ENCODE data around the gene CD101.

CD101 gene

GRCh38 chr1:117036018-117036461 lies 34.5 kb downstream of the CD101 start:
- FAIRE-seq, result no peak

GRCh38 chr1:117037802-117038201 lies 36.2 kb downstream of the CD101 start:
- DNase-seq (ENCODE audit: insufficient read length, low spot score) (no peak), FAIRE-seq (no peak)
- TF ChIP-seq POLR2A (IDR thresholded peaks at IDR 0.05; ENCODE audit: low read depth, low read length) (no peak), TAF1 (IDR thresholded peaks at IDR 0.05; ENCODE audit: low read depth, low read length) (no peak), SPI1 (IDR thresholded peaks at IDR 0.05; ENCODE audit: low read depth, low read length) (no peak), PAX5 (IDR thresholded peaks at IDR 0.05; ENCODE audit: insufficient read depth, low read length, severe bottlenecking) (no peak), POLR2AphosphoS5 (IDR thresholded peaks at IDR 0.05; ENCODE audit: low read depth, low read length) (no peak), POU2F2 (IDR thresholded peaks at IDR 0.05; ENCODE audit: low read depth, low read length) (no peak)

More at GRCh38 chr1:117036018-117036461, 34.5 kb downstream of the CD101 start:
- TF ChIP-seq POU2F2 (IDR thresholded peaks at IDR 0.05; ENCODE audit: low read depth, low read length) (no peak), SPI1 (IDR thresholded peaks at IDR 0.05; ENCODE audit: low read depth, low read length) (no peak), POLR2A (IDR thresholded peaks at IDR 0.05; ENCODE audit: low read depth, low read length) (no peak), POLR2AphosphoS5 (IDR thresholded peaks at IDR 0.05; ENCODE audit: low read depth, low read length) (no peak), TAF1 (IDR thresholded peaks at IDR 0.05; ENCODE audit: low read depth, low read length) (no peak), PAX5 (IDR thresholded peaks at IDR 0.05; ENCODE audit: insufficient read depth, low read length, severe bottlenecking) (no peak)
- DNase-seq (ENCODE audit: insufficient read length, low spot score), result no peak

GRCh38 chr1:117038236-117038635 lies 36.7 kb downstream of the CD101 start:
- TF ChIP-seq TAF1 (IDR thresholded peaks at IDR 0.05; ENCODE audit: low read depth, low read length) (no peak), POU2F2 (IDR thresholded peaks at IDR 0.05; ENCODE audit: low read depth, low read length) (no peak), PAX5 (IDR thresholded peaks at IDR 0.05; ENCODE audit: insufficient read depth, low read length, severe bottlenecking) (no peak), POLR2A (IDR thresholded peaks at IDR 0.05; ENCODE audit: low read depth, low read length) (no peak), POLR2AphosphoS5 (IDR thresholded peaks at IDR 0.05; ENCODE audit: low read depth, low read length) (no peak), SPI1 (IDR thresholded peaks at IDR 0.05; ENCODE audit: low read depth, low read length) (no peak)
- FAIRE-seq, result no peak

GRCh38 chr1:117044217-117044616 lies 42.7 kb downstream of the CD101 start:
- TF ChIP-seq TAF1 (IDR thresholded peaks at IDR 0.05; ENCODE audit: low read depth, low read length) (no peak), POLR2AphosphoS5 (IDR thresholded peaks at IDR 0.05; ENCODE audit: low read depth, low read length) (no peak), PAX5 (IDR thresholded peaks at IDR 0.05; ENCODE audit: insufficient read depth, low read length, severe bottlenecking) (no peak), POLR2A (IDR thresholded peaks at IDR 0.05; ENCODE audit: low read depth, low read length) (no peak)
- FAIRE-seq, result no peak
- DNase-seq (ENCODE audit: insufficient read length, low spot score), result no peak

More at GRCh38 chr1:117038236-117038635, 36.7 kb downstream of the CD101 start:
- no peak for DNase-seq (ENCODE audit: insufficient read length, low spot score)

- TF ChIP-seq SPI1 (IDR thresholded peaks at IDR 0.05; ENCODE audit: low read depth, low read length) (no peak), TAF1 (IDR thresholded peaks at IDR 0.05; ENCODE audit: low read depth, low read length) (no peak), POLR2A (IDR thresholded peaks at IDR 0.05; ENCODE audit: low read depth, low read length) (no peak), PAX5 (IDR thresholded peaks at IDR 0.05; ENCODE audit: insufficient read depth, low read length, severe bottlenecking) (no peak), POU2F2 (IDR thresholded peaks at IDR 0.05; ENCODE audit: low read depth, low read length) (no peak), POLR2AphosphoS5 (IDR thresholded peaks at IDR 0.05; ENCODE audit: low read depth, low read length) (no peak)
- FAIRE-seq (no peak), DNase-seq (ENCODE audit: insufficient read length, low spot score) (no peak)
These were observed 44.1 kb downstream of the CD101 start for GRCh38 chr1:117045644-117046043.

GRCh38 chr1:117046781-117047180 lies 45.2 kb downstream of the CD101 start:
- no peak for DNase-seq (ENCODE audit: insufficient read length, low spot score)
- TF ChIP-seq SPI1 (IDR thresholded peaks at IDR 0.05; ENCODE audit: low read depth, low read length) (no peak), POU2F2 (IDR thresholded peaks at IDR 0.05; ENCODE audit: low read depth, low read length) (no peak), POLR2A (IDR thresholded peaks at IDR 0.05; ENCODE audit: low read depth, low read length) (no peak), TAF1 (IDR thresholded peaks at IDR 0.05; ENCODE audit: low read depth, low read length) (no peak), POLR2AphosphoS5 (IDR thresholded peaks at IDR 0.05; ENCODE audit: low read depth, low read length) (no peak), PAX5 (IDR thresholded peaks at IDR 0.05; ENCODE audit: insufficient read depth, low read length, severe bottlenecking) (no peak)
- no peak for FAIRE-seq

GRCh38 chr1:117047271-117047670 lies 45.7 kb downstream of the CD101 start:
- FAIRE-seq, result no peak
- no peak for TF ChIP-seq PAX5 (IDR thresholded peaks at IDR 0.05; ENCODE audit: insufficient read depth, low read length, severe bottlenecking)
- TF ChIP-seq POU2F2 (IDR thresholded peaks at IDR 0.05; ENCODE audit: low read depth, low read length), result no peak
- no peak for TF ChIP-seq SPI1 (IDR thresholded peaks at IDR 0.05; ENCODE audit: low read depth, low read length)
- no peak for TF ChIP-seq TAF1 (IDR thresholded peaks at IDR 0.05; ENCODE audit: low read depth, low read length)
- TF ChIP-seq POLR2A (IDR thresholded peaks at IDR 0.05; ENCODE audit: low read depth, low read length), result no peak
- no peak for TF ChIP-seq POLR2AphosphoS5 (IDR thresholded peaks at IDR 0.05; ENCODE audit: low read depth, low read length)
- no peak for DNase-seq (ENCODE audit: insufficient read length, low spot score)

GRCh38 chr1:117049857-117050256 lies 48.3 kb downstream of the CD101 start:
- FAIRE-seq (no peak), DNase-seq (ENCODE audit: insufficient read length, low spot score) (no peak)
- TF ChIP-seq POLR2AphosphoS5 (IDR thresholded peaks at IDR 0.05; ENCODE audit: low read depth, low read length) (no peak), SPI1 (IDR thresholded peaks at IDR 0.05; ENCODE audit: low read depth, low read length) (0 out of 2 replicates have a peak, but pooled peaks have one; percentile 36)

GRCh38 chr1:117051224-117052064 lies 49.9 kb downstream of the CD101 start:
- DNase-seq (ENCODE audit: insufficient read length, low spot score) (no peak), FAIRE-seq (peak; percentile 76)
- TF ChIP-seq POLR2AphosphoS5 (IDR thresholded peaks at IDR 0.05; ENCODE audit: low read depth, low read length), result no peak
- TF ChIP-seq TAF1 (IDR thresholded peaks at IDR 0.05; ENCODE audit: low read depth, low read length), result no peak
- TF ChIP-seq SPI1 (IDR thresholded peaks at IDR 0.05; ENCODE audit: low read depth, low read length), result peak; percentile 64
- TF ChIP-seq POLR2A (IDR thresholded peaks at IDR 0.05; ENCODE audit: low read depth, low read length), result peak; percentile 23; the same call in 1 of the 2 replicates

GRCh38 chr1:117054068-117054467 lies 52.5 kb downstream of the CD101 start:
- TF ChIP-seq PAX5 (IDR thresholded peaks at IDR 0.05; ENCODE audit: insufficient read depth, low read length, severe bottlenecking) (no peak), SPI1 (IDR thresholded peaks at IDR 0.05; ENCODE audit: low read depth, low read length) (no peak), POU2F2 (IDR thresholded peaks at IDR 0.05; ENCODE audit: low read depth, low read length) (no peak), POLR2A (IDR thresholded peaks at IDR 0.05; ENCODE audit: low read depth, low read length) (no peak), POLR2AphosphoS5 (IDR thresholded peaks at IDR 0.05; ENCODE audit: low read depth, low read length) (no peak), TAF1 (IDR thresholded peaks at IDR 0.05; ENCODE audit: low read depth, low read length) (no peak)
- no peak for FAIRE-seq
- DNase-seq (ENCODE audit: insufficient read length, low spot score), result no peak
